Activated CD8-positive, alpha-beta memory T cell treated with anti-CD3 and anti-CD28 coated beads, Interleukin-2, amount 50 U/mL, for 48 hours (primary cell): ENCODE measurements around the gene ESRRA.

Experiments used
- DNase-seq: peaks from one replicate; pipeline ENCODE4 v3.0.0-alpha.2; 2020

Gene ESRRA

DNA sequence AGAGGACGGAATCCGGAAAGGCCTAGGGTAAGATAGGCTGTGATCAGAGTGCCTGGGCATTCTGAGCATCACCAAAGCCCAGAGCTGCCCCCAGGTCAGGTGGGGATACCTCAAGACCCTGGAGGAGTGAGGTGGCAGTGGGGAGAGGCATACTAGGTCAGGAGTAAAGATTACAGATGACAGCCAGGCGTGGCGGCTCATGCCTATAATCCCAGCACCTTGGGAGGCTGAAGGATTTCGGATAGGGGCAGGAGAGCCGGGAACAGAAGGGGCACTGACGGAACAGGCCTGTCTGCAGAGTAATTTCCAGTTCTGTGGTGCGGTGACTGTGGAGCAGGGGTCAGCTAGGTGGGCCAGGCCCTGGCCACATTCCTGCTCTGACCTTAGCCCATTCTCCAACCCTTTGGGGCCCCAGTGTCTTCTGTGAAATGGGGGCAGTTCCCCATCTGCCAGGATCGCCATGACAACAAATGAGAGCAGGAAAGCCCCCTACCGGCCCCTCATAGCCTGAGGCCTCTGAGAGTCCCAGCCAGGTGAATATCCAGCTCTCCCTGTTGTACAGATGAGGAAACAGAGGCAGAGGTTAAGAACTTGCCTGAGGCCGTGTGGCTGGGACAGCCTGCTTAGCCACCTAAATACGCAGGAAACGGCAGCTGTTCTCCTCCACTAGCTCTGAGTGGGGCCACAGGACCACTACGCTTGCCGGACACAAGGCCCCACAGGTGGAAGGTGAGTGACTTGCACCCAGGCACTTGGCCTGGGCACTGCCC, 30.1 kb upstream of the ESRRA start:
- no peak for DNase-seq

DNA sequence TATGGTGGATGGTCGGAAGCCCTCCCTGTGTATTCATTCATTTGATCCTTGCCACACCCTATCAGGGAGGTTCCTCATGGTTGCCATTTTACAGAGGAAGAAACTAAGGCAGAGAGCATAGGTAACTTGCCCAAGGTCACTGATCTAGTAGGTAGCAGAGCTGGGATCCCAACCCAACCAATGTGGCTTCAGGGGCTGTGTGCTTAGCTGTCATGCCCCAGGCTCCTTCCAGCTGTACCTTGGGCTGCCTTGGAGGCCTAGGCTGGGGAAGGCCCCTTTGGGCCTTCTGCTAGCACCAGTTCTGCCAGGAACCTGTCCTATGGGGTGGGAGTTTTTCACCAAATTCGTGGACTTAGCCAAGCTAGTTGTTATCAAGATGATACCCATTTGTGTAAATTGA, 29.5 kb upstream of the ESRRA start:
- DNase-seq = no peak

DNA sequence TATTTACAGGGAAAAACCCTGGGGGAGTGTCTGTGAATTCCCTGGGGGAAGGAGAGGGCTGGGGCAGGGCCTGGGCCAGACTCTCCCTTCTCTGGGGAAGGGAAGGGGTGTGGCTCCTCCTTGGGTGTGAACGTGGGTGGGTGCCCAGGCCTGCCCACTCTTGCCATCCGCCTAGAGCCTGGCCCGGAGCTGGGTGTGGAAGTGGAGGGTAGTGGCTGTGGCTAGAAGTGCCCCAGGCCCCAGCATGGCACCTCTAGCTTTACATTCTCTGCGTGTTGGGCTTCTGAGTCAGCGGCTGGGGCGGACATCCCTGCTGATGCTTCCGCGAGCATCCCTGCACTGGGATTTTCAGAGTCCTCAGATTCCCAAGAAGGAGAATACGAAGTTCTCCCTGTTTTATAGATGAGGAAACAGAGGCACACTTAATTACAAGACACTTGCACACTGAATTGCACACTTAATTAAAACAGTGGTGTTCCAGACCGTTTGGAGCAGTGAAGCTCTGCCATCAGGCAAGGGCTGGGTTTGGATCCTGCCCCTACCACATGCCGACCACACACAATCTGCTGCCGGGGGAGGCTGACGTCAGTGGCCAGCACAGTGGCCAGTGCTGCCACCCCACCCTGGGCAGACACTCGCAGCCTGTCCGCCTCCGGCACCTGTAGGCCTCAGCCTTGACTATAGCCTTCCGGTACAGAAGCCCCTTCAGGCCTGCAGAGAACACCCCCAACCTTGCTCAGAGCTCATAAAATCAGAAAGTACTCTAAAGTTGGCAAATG, 28.5 kb upstream of the ESRRA start:
- DNase-seq = no peak

DNA sequence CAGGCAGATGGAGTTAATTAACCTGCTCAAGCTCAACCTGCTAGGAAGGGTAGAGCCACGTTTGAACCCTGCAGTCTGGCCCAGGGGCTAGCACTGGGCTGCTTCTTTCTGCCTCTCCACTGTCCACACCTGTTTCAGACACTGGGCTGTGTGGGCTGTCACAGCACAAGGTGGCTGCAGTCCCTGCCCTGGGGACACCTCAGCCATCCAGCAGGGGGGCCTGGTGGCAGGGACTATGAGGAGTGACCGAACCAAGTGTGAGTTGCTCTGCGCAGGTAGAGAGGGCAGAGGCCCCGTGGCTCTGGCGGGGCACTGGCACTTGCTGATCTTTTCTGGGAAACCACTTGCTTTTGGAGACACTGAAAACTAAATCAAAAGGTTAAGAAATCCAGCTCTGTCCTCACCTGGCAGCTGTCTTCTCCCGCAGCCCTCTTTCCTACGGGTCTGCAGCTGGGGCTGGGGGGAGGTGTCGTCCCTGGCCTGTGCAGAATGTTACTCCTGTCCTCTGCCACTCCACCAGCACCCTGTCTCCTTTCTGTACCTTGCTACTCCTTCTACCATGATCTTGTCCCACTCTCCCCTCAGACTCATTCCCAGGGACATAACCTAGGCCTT, 26.6 kb upstream of the ESRRA start:
- no peak for DNase-seq

DNA sequence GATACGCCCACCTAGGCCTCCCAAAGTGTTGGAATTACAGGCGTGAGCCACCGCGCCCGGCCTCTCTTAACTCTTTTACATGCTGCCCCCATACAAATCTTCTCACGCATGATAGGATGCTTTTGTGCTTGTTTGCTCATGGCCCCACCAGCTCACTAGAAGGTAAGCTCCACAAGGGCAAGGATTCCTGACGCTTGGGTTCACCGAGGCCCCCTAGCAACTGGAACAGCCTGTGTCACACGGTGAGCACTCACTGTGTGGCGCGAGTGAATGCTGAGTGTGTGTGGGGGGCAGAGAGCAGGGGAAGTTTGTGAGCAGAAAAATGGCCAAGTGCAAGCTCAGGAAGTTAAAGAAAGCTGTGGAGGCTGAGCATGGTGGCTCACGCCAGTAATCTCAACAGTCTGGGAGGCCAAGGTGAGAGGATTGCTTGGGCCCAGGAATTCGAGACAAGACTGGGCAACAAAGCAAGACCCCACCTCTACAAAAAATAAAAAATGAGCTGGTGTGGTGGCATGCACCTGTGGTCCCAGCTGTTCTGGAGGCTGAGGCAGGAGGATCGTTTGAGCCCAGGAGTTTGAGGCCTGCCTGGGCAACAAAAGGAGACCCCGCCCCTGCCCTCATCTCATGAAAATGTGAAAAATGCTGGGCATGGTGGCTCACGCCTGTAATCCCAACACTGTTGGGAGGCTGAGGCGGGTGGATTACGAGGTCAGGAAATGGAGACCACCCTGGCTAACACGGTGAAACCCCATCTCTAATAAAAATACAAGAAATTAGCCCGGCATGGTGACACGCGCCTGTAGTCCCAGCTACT, 23.2 kb upstream of the ESRRA start:
- DNase-seq = no peak

DNA sequence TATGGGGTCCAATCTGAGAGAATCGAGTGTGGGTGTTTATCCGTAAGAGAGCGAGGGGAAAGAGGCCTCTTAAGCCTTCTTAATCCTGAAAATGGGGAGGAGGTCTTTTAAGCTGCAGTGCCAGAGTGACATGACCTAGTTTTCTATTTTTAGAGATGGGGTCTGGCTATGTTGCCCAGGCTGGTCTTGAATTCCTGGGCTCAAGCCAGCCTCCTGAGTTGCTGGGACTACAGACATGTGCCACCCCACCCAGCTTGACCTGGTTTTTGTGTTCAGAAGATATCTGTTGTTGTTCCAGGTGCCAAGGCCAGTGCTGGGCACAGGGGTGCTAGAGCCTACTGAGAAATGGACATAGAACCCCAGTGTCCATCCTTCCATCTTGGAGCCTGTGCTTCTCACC, 22.2 kb upstream of the ESRRA start:
- no peak for DNase-seq

DNA sequence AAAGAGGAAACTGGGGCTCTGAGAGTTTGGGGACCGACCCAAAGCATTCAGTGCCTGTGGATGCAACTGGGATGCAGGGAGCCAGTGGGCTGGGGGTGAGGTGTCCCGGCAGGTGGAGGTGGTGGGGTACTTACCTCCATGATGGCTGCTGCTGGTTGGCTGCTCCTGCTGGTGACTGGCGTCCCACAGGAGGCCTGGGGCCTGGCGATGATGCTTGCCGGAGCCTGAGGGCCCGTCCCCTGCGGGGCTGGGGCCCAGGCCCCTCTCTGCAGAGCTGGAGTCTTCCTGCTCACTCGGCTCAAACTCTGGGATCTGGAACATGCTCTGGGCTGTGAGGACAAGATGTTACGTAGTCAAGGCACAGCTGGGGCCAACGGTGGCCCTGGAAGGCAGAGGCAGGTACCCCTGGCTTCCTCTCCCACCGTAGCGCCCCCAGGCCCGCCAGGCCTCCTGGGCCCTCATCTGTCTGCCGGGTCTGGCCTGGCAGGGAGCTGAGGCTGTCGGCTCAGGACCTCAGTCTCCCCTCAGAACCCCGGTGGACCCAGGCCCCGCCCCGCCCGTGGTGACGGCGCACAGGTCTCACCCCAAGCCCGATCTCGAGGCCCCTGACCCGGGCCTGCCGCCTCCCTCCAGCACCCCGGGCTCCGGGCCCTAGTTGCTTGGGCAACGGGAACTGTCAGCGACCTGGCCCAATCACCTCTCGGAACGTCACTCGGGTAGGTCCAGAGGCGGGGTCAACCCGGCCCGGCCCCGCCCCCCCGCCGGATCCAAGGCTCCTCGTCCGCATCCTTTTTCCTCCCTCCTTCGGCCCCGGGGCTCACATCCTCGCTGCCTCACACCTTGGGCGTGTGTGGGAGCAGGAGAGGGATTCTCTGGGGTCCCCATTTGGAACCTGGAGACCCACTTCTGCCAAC, 21.0 kb upstream of the ESRRA start, which contains the start of gene BAD:
Gene BAD, minus strand, starts transcription at position 618 of the 914 bp plus-strand sequence. Its CDS starts 297 bp downstream, at position 321.
- peak; percentile 96 for DNase-seq

DNA sequence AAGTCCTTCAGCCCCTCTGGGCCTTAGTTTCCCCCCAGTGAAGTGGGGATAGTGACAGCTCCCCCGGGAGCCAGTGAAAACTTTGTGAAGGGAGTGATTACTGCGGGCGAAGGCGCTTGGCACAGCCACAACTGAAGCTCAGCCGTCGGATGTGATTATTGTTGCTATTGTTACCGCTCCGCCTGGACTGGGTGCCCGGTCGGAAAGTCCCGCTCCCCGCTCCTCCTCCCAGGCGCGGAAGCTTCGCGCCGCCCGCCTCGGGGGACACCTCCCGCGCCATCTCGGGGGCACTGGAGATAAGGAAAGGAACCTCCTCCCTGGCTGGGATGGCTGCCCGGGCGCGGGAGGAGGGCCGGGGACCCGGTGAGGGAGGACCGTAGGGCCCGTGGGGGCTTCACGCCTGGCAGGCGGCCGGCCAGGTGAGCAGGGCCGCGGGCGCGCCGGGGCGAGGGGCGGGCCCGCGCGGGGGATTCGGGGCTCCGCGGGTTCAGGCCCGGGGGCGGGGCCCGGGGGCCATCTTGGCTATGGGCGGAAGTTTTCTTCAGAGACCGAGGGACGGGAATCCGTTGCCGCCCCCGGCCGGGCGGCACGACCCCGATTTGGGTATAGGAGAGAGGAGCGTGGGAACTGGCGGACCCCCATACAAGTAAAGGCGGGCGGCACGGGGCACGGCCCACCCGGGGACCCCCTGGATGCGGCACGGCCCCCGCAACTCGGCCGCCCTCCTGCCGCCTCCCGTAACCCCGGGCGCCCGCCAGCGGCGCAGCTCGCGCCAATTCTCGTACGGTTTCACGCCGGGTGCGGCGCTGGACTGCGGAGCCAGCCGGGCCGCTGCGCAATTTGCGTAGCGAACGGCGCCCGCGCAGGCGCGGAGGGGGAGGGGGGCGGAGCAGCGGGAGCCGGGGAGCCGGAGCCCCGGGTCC, 20.1 kb upstream of the ESRRA start, which contains the start of gene GPR137:
Gene GPR137, plus strand, starts transcription at position 887 of the 923 bp plus-strand sequence. CDS start 677 bp downstream, outside the sequence.
- peak; percentile 100 for DNase-seq

DNA sequence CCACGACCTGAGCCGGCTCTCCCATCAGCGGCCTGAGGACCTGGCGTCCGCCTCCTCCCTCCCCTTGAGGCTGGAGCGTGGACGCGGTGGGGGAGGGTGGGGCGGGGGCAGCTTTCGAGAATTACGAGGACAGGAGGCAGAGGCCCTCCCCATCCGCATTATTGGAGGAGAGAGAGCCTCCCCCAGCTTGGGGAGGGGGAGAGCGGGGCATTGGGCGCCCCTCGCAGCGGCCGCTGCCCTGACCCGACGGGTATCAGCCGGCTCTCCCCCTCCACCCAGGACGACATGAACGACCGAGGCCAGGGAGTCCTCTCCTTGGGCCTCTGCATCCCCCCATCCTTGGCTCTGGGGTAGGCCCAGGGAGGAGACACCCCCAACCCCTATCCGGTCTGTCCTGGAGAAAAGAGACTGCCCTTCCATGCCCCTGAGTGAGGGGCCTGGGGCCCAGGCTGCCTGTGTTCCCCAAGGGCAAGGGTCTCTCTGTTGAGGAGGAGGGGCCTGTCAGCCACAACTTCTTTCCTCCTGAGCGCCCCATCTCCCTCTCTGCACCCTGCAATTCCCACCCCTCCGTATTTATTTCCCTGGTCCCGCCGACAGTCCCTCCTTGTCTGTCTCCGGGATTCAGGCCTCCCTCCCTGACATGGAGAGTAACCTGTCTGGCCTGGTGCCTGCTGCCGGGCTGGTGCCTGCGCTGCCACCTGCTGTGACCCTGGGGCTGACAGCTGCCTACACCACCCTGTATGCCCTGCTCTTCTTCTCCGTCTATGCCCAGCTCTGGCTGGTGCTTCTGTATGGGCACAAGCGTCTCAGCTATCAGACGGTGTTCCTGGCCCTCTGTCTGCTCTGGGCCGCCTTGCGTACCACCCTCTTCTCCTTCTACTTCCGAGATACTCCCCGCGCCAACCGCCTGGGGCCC, 19.2 kb upstream of the ESRRA start:
- DNase-seq = no peak

DNA sequence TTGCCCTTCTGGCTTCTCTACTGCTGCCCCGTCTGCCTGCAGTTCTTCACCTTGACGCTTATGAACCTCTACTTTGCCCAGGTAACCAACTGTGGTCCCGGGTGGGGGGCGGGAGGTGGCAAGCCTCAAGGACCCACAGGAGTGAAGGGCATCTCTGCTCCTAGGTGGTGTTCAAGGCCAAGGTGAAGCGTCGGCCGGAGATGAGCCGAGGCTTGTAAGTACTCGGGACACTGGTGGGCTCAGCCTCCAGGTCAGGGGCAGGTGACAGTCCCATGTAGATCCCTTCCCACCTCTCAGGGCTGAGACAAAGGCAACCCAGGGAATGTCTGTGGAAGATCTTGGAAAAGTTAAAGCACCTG, 18.5 kb upstream of the ESRRA start:
- DNase-seq = no peak

DNA sequence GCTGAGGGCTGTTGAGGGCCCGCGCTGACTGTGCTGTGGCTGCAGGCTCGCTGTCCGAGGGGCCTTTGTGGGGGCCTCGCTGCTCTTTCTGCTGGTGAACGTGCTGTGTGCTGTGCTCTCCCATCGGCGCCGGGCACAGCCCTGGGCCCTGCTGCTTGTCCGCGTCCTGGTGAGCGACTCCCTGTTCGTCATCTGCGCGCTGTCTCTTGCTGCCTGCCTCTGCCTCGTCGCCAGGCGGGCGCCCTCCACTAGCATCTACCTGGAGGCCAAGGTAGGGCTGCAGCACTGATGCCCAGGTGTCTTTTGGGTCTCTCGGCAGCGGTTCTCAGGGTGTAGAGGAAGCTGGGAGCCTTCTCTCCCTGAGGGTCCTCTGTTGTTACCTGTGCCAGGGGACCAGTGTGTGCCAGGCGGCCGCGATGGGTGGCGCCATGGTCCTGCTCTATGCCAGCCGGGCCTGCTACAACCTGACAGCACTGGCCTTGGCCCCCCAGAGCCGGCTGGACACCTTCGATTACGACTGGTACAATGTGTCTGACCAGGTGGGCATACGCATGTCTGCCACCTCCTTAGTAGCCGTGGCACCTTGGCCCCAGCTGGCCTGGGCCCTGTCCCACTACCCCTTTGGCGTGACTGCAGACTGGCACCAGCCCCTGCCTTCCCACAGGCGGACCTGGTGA, 17.5 kb upstream of the ESRRA start:
- DNase-seq = no peak

DNA sequence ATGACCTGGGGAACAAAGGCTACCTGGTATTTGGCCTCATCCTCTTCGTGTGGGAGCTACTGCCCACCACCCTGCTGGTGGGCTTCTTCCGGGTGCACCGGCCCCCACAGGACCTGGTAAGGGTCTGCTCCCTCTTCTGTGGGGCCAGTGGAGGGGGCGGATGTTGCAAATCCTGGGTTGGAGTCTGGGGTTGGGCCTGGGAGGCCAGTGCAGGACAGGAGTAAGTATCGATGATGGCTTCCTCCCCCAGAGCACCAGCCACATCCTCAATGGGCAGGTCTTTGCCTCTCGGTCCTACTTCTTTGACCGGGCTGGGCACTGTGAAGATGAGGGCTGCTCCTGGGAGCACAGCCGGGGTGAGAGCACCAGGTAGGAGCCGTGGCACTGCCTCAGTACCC, 17.0 kb upstream of the ESRRA start:
- no peak for DNase-seq

DNA sequence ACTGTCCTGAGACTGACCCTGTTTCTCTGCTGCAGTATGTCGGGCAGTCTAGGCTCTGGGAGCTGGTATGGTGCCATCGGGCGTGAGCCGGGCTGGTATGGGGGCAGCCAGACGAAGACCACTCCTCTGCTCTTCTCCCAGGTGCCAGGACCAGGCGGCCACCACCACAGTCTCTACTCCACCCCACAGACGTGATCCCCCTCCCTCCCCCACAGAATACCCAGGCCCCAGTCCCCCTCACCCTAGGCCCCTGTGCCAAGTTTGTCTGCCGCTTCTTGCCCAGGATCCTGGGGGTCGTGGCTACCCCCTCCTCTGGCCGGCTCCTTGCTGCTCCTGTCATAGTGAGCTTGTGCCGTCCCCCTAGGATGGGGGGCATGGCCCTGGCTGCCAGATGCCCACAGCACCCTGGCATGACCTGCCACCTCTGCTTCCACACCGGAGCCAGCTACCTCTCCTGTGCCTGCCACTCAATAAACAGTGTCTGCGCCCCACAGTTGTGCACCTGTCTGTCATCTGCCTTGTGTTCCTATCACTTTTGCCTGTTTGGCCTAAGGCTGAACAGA, 16.2 kb upstream of the ESRRA start:
- DNase-seq = no peak

DNA sequence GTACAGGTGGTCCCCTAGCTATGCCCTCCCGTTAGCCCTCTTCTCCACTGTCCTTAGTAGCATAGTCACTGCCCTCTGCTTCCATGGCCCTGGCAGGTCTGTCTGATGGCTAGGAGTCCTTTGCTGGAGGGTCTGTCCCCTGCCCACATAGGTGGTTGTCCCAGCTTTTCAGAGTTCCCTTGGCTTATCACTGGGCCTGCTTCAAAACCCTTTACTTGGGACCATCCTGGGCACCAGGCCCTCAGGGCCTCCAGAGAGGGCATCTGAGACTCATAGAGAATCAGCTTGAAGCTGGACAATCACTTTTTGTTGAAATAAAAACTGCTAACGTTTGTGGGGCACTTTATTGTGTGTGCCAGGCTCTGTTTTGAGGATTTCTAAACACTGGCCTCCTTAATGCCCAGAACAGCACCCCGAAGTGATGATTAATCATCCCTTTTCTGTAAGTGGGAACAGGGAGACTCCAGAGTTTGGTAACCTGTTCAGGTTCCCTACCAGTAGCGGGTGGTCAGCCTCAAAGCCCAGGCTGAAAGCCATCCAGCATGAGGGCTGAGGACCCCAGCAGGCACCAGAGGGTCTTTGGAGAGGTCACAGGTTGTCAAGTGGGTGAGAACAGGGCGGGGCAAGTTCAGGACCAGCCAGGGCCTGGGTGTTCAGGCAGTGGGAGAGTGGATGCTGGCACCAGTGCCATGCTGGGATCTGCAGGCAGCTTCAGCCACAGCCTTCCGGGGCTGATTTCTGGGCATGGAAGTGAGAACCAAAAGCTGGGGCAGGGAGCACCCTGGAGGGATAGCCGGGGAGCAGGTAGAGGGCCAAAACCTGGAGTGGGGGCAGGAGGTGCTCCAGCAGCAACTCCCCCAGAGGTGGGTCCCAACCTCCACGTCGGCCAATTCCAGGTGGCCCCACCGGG, 14.7 kb upstream of the ESRRA start:
- DNase-seq = no peak

DNA sequence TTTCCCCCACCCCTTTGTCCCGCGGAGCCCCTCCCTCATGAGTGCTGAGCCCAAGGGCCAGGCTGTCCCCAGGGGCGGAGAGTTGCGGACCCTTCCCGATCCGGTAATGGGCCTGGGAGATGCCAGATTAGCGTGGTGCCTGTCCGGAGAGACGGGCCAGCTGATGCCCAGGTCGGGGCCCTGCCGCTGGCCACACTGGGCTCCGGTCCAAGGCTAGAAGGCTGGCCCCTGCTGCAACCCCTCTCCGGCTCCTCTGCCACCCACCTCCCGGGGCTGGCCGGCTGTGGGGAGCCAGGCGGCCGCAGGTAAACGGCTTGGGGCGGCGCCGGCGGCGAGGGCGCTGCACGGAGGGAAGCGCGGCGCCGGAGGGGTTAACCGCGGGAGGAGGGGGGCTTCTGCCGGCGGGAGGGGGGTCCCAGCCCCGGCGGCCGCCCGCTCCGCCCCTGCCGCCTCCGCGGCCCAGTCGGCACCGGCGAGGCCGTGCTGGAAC, 14.0 kb upstream of the ESRRA start, which contains the start of gene KCNK4:
Gene KCNK4, plus strand, starts transcription at position 41 of the 490 bp plus-strand sequence. CDS start 1,717 bp downstream, outside the sequence.
- DNase-seq = no peak

DNA sequence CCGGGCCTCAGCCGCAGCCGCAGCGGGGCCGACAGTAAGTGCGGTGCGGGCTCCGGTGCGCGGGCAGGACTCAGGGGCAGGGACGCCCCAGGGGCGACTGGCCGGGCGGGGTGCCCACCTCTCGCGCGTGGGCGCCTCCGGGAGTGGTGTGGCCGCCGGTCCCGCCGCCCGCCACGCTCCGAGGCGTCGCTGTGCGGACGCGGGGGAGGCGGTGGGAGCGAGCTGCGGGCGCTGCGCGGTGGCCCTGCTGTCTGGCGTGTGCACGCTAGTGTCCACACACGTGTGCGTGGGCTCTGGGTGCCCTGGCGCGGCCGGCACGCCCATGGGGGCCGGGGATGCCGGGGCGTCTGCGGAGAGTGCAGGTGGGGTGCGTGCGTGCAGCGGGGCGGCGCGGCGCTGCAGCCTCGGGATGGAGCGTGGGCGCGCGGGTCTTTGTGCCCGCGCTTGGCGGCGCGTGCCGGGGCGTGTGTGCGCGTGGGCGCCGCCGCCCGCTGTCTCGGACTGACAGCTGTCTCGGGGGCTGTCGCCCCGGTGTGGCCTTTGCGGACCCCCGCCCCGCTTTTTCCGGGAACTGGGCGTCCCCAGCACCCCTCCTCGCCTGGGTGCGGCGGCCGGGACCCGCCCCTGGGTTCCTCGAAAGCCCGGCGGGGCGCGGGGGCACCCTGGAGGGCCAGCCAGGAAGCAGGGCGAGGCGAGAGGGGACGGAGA, 13.4 kb upstream of the ESRRA start:
- DNase-seq = no peak
